NCI-H1930 (cell line): ENCODE data around the gene METAP1D.
A peak's percentile ranks its signal among the peaks of the same experiment; 100 is the strongest.
"Not testable (repeated sequence)": the region's sequence is repeated elsewhere in the genome, so short reads cannot be mapped to it uniquely, and the experiment has no call there.

Experiments
- DNase-seq, 2 experiments: peaks; one replicate each; lab custom pipeline; 2025; lab: John Stamatoyannopoulos, UW

Gene METAP1D

GRCh38 chr2:172102391-172103359, 102.9 kb downstream of the METAP1D start, which contains the start of gene DLX2:
DLX2 (minus strand) TSS chr2:172102900; CDS start chr2:172102538, 362 bp downstream.
- DNase-seq = peak; percentile 97 to 98

- no peak for DNase-seq
Measured at GRCh38 chr2:172103471-172104272, 103.9 kb downstream of the METAP1D start.

- no peak for DNase-seq
Measured at GRCh38 chr2:172105471-172106107, 105.8 kb downstream of the METAP1D start.

- no peak for DNase-seq
Measured at GRCh38 chr2:172106108-172106961, 106.6 kb downstream of the METAP1D start.

GRCh38 chr2:172107690-172108586, 108.2 kb downstream of the METAP1D start:
- no peak for DNase-seq

GRCh38 chr2:172108587-172108930, 108.8 kb downstream of the METAP1D start:
- no peak for DNase-seq

GRCh38 chr2:172109256-172109987, 109.7 kb downstream of the METAP1D start:
- no peak for DNase-seq

GRCh38 chr2:172109988-172110811, 110.4 kb downstream of the METAP1D start:
- DNase-seq = no peak

- DNase-seq = no peak
Measured at GRCh38 chr2:172113617-172114016, 113.9 kb downstream of the METAP1D start.

- not testable (repeated sequence) for DNase-seq
Measured at GRCh38 chr2:172114176-172114575, 114.4 kb downstream of the METAP1D start.

GRCh38 chr2:172114579-172114978, 114.8 kb downstream of the METAP1D start:
- no peak for DNase-seq

GRCh38 chr2:172116107-172116506, 116.4 kb downstream of the METAP1D start:
- no peak for DNase-seq

- DNase-seq = no peak
Measured at GRCh38 chr2:172119089-172119488, 119.3 kb downstream of the METAP1D start.

- no peak for DNase-seq
Measured at GRCh38 chr2:172120118-172120517, 120.4 kb downstream of the METAP1D start.

GRCh38 chr2:172128484-172128883, 128.7 kb downstream of the METAP1D start:
- no peak for DNase-seq

GRCh38 chr2:172129404-172129803, 129.7 kb downstream of the METAP1D start:
- no peak for DNase-seq
